Left ventricle myocardium inferior (tissue), 1 donor: ENCODE data around the gene PAX5. TPM values are rescaled to one million over a fixed set of nuclear protein-coding genes. Genes with fewer than 3 reads are reported as not detected.
A peak's percentile ranks its signal among the peaks of the same experiment; 100 is the strongest.

Experiments used
- DNase-seq: peaks from one replicate; pipeline ENCODE4 v3.0.0-alpha.2; 2020
- H3K27ac ChIP-seq: fragments of 200-600 bp; replicated peaks from 2 replicates; pipeline ENCODE4 v1.8.0; 2021
- H3K27me3 ChIP-seq: fragments of 200-600 bp; 2 replicates; pipeline ENCODE4 v1.8.0; 2021; ENCODE audit warnings: low read depth
- H3K36me3 ChIP-seq: fragments of 200-600 bp; 2 replicates; pipeline ENCODE4 v1.8.0; 2021
- H3K4me1 ChIP-seq: fragments of 200-600 bp; 2 replicates; pipeline ENCODE4 v1.8.0; 2021
- H3K4me3 ChIP-seq: fragments of 200-600 bp; 2 replicates; pipeline ENCODE4 v1.8.0; 2021; ENCODE audit warnings: mild to moderate bottlenecking, moderate library complexity
- H3K9me3 ChIP-seq: fragments of 200-600 bp; replicated peaks from 2 replicates; pipeline ENCODE4 v1.8.0; 2021
- intact Hi-C: fragments of 100-400 bp; cut with micrococcal nuclease; formaldehyde crosslinking; loops from one replicate; pipeline ENCODE4 v1.11.0; 2022
- total RNA-seq: library from RNA; stranded (reverse); fragmentation: NEBNext Ultra II Directional; extraction: Animal tissue kit (Norgen Biotek cat#: 25700); gene quantifications from one replicate; pipeline ENCODE4 v1.2.1, GENCODE V29; 2021
- TF ChIP-seq, protein P1 (sequence below): fragments of 200-600 bp; IDR thresholded peaks from 2 replicates; pipeline ENCODE4 v1.8.0; 2021; ENCODE audit warnings: antibody characterized with exemption, mild to moderate bottlenecking, borderline replicate concordance
- donor health status: DM: no; HTN: yes; CAD: no; lungs with severe emphysema.

Gene PAX5
- total RNA-seq, 1 donor from 2014 or later, result not detected

DNA sequence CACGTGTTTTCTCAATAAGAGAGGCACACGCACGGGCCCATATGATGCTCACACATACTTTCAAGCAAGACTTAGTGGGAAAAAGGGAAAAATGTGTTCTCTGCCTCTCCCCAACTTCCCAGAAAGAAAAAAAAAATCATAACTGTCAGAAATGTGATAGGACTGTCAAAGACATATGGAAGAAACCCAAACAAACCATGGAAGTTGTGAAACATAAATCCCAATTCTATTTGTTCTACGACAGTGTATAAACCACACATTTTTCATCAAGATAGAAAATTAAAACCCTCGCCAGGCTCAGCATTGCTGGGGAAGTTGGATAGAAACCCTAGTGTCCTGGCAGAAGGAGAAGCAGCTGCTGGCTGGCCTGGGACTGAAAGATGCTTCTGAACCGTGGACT is 211.9 kb downstream of the PAX5 start:
- no peak overlapping the region for H3K27ac ChIP-seq
- no peaks in the 10 kb centered on the region for H3K36me3 ChIP-seq
- intact Hi-C loops, result no loop called here
- no peak overlapping the region for H3K4me3 ChIP-seq
- no peak for DNase-seq
- no peaks in the 10 kb centered on the region for H3K9me3 ChIP-seq
- TF ChIP-seq, protein P1, sequence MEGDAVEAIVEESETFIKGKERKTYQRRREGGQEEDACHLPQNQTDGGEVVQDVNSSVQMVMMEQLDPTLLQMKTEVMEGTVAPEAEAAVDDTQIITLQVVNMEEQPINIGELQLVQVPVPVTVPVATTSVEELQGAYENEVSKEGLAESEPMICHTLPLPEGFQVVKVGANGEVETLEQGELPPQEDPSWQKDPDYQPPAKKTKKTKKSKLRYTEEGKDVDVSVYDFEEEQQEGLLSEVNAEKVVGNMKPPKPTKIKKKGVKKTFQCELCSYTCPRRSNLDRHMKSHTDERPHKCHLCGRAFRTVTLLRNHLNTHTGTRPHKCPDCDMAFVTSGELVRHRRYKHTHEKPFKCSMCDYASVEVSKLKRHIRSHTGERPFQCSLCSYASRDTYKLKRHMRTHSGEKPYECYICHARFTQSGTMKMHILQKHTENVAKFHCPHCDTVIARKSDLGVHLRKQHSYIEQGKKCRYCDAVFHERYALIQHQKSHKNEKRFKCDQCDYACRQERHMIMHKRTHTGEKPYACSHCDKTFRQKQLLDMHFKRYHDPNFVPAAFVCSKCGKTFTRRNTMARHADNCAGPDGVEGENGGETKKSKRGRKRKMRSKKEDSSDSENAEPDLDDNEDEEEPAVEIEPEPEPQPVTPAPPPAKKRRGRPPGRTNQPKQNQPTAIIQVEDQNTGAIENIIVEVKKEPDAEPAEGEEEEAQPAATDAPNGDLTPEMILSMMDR, result no peak
- peaks cover 13% of the 10 kb centered on the region for H3K4me1 ChIP-seq
- peaks cover 93% of the 10 kb centered on the region for H3K27me3 ChIP-seq

DNA sequence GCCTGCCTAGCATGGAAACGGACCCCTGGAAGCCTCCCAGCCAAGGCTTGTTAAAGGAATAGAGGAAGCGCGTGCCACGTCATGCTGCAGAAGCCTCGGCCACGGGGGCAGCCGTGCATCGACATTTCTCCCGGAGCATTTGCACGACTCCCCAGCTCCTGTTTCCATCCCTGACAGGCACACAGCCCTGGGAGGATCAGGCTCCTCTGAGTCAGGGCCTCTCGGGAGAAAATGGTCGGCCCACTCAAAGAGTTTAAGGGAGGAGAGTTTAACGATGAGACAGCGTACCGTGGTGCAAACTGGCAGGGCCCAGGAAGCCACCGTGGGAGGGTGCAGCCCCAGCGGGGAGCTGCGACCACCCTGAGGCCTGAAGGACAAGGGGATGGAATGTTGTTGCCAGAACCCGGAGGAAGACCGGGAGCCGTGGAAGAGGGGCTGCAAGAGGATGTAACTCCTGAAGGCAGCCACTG is 213.6 kb downstream of the PAX5 start:
- peaks cover 93% of the 10 kb centered on the region for H3K27me3 ChIP-seq
- DNase-seq, result no peak
- no peaks in the 10 kb centered on the region for H3K36me3 ChIP-seq
- H3K4me3 ChIP-seq, result no peak overlapping the region
- no peaks in the 10 kb centered on the region for H3K9me3 ChIP-seq
- TF ChIP-seq, protein P1, result no peak
- intact Hi-C loops, result no loop called here
- peaks cover 13% of the 10 kb centered on the region for H3K4me1 ChIP-seq
- no peak overlapping the region for H3K27ac ChIP-seq

DNA sequence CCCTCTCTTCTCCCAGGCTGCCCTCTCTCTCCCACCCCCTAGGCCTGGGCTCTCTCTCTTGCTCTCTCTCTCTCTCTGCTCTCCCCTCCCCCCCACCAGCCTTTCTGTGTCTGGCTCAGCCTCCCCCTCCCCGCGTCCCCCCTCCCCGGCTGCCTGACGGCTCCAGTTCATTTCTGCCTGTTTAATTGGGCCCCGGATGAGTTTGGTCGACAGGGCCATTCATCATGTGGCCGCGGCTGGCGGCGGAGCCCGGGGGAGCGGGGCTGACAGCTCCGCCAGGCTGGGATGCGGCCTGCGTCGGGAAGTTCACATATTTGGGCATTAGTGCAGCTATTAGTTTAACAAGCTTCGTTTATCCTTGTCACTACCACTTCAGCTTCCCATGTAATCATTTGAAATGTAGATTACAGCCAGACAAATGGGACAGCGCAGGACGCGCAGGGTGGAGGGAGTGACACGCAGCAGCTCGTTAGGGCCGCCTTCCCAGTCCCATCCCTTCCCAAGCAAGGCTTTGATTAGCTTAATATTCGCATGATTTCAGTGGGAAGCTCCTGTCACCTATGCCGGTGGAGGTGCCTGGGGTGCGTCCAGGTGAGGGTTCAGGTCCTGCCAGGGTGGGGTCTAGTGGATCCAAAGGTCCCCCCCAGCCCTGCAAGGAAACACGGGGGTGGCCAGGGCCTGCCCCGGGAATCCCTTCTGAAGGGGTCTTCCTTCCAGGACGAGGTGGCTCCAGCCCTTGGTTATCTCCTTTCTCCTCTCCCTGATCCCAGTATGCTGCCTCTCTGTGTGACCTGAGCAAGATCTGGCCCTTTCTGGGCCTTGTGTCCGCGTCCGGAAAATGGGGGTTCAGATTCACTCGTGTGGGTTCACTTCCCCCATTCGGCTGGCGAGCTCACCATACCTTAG is 214.8 kb downstream of the PAX5 start:
- Histone ChIP-seq H3K27me3 (peaks cover 97% of the 10 kb centered on the region), H3K9me3 (no peaks in the 10 kb centered on the region), H3K36me3 (no peaks in the 10 kb centered on the region), H3K27ac (no peak overlapping the region), H3K4me1 (peaks cover 13% of the 10 kb centered on the region), H3K4me3 (peak overlapping the region; percentile 55)
- no peak for DNase-seq
- intact Hi-C loops, result no loop called here
- TF ChIP-seq, protein P1, result no peak

DNA sequence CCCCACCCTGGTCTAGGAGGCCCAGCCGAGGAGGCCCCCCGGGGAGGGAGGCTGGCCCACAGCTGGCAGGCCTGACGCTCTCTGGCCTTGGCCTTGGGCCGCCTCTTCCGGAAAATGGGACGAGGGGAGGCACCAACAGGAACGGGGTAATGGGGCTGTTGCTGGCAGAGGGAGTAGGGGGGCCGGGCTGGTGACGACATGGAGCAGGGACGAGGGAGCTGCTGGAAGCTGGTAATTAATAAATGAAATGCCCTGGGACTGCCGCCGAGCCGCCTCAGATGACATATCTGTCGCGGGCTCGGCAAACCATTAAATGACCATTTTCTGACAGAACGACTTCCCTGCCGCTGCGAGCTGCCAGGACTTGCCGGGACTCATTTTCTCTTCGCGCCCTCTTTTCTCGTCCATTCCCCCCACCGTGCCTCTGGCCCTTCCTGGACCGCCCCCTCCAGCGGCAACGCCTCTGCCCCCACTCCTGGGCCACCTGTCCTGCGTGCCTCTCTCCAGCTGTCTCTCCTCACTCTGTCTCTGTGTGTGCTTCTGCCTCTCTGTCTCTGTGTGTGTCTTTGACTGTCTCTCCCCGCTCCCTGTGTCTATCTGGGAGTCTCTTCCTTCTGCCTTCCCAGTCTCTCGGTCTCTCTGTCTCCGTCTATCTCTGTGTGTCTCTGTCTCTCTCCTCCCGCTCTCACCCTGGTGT is 215.7 kb downstream of the PAX5 start:
- DNase-seq, result no peak

DNA sequence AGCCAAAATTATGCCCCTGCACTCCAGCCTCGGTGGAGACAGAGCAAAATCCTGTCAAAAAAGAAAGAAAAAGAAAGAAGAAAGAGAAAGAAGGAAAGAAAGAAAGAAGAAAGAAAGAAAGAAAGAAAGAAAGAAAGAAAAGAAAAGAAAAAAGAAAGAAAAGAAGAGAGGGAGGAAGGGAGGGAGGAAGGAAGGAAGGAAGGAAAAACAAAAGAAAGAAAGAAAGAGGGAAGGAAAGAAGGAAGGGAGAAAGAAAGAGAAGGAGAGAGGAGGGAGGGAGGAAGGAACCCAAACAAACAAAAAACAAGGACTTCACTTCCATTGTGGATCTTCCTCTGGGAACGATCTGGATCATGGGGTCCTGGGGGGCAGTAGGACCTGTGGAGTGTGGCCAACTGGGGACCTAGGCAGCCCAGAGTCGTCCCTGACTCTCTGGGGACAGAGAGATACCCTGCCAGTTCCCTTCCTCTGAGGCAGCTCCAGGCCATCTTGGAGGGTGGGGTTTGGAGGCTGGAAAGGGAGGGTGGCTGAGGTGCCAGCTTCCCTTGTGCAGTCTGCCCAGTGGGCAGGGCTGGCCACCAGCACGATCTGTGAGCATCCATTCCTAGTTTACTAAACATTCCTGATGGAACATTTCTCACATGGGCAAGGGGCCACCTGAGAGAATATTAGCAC is 216.8 kb downstream of the PAX5 start:
- Histone ChIP-seq H3K36me3 (no peaks in the 10 kb centered on the region), H3K9me3 (no peaks in the 10 kb centered on the region), H3K4me3 (no peak overlapping the region), H3K27ac (no peak overlapping the region), H3K27me3 (peaks cover 97% of the 10 kb centered on the region), H3K4me1 (peaks cover 13% of the 10 kb centered on the region)
- TF ChIP-seq, protein P1, result no peak
- intact Hi-C loops, result no loop called here
- no peak for DNase-seq

More for the DNA sequence above, 215.7 kb downstream of the PAX5 start:
- Histone ChIP-seq H3K9me3 (no peaks in the 10 kb centered on the region), H3K27ac (no peak overlapping the region), H3K36me3 (no peaks in the 10 kb centered on the region), H3K4me1 (peaks cover 13% of the 10 kb centered on the region), H3K4me3 (peak overlapping the region; percentile 55), H3K27me3 (peaks cover 97% of the 10 kb centered on the region)
- TF ChIP-seq, protein P1, result no peak
- intact Hi-C loops, result no loop called here
